Gastroesophageal sphincter (tissue), 4 donors: ENCODE measurements around the gene BLTP3B. TPM values are rescaled to one million over a fixed set of nuclear protein-coding genes. Genes with fewer than 3 reads are reported as not detected.

Experiments used
- ATAC-seq: fragments of 150-250 bp; one replicate; pipeline ENCODE4 v1.9.1; 2016; ENCODE audit warnings: mild to moderate bottlenecking, moderate library complexity
- H3K27ac ChIP-seq, 4 donors: fragments of 200-600 bp; sonication (generic) in 3 of 4; 1 replicate in 3 of 4; 2 replicates in 1 of 4; pipeline ENCODE4 v1.5.1; 2016 to 2019
- H3K27me3 ChIP-seq: fragments of 200-600 bp; sonication (generic); one replicate; pipeline ENCODE4 v1.5.1; 2019
- H3K36me3 ChIP-seq, 2 donors: fragments of 200-600 bp; sonication (generic); one replicate each; pipeline ENCODE4 v1.5.1; 2019; ENCODE audit warnings: control low read depth in 1 of 2
- H3K4me1 ChIP-seq, 3 donors: fragments of 200-600 bp; sonication (generic); 1 replicate in 2 of 3; 2 replicates in 1 of 3; pipeline ENCODE4 v1.5.1; 2016 to 2019; ENCODE audit warnings: control low read depth in 2 of 3
- H3K4me3 ChIP-seq, 2 donors: fragments of 200-600 bp; sonication (generic); one replicate each; pipeline ENCODE4 v1.5.1; 2019; ENCODE audit warnings: mild to moderate bottlenecking in 1 of 2, moderate library complexity in 1 of 2
- H3K9me3 ChIP-seq, 3 donors: fragments of 200-600 bp; sonication (generic); one replicate each; pipeline ENCODE4 v1.5.1; 2017 to 2019; ENCODE audit warnings: control low read depth in 2 of 3
- CTCF ChIP-seq, 4 experiments: fragments of 200-600 bp in 2 of 4; fragments of 450-650 bp in 2 of 4; sonication (generic) in 1 of 4; IDR thresholded peaks; one replicate each; pipeline ENCODE4 v1.5.1; 2017 to 2019; ENCODE audit warnings: antibody characterized with exemption in 4 of 4, mild to moderate bottlenecking in 2 of 4, moderate library complexity in 2 of 4
- EP300 ChIP-seq: sonication (generic); formaldehyde crosslinking; IDR thresholded peaks from one replicate; pipeline ENCODE4 v1.6.1; 2017; ENCODE audit warnings: antibody characterized with exemption, mild to moderate bottlenecking
- POLR2A ChIP-seq, 2 donors: fragments of 450-650 bp; IDR thresholded peaks; one replicate each; pipeline ENCODE4 v1.6.1; 2017; ENCODE audit warnings: antibody characterized with exemption in 2 of 2, mild to moderate bottlenecking in 2 of 2, moderate library complexity in 1 of 2
- POLR2AphosphoS5 ChIP-seq: sonication (generic); formaldehyde crosslinking; IDR thresholded peaks from one replicate; pipeline ENCODE4 v1.6.1; 2017; ENCODE audit warnings: antibody characterized with exemption
- WGBS, 2 donors: methylation state at CpG; one replicate each; pipeline ENCODE4 v1.1.5; 2018; ENCODE audit warnings: low coverage in 1 of 2; 5-methylcytosine and 5-hydroxymethylcytosine counted together
- total RNA-seq, 4 donors: library from RNA; depleted of rRNA; stranded (reverse); fragments of >200 nt; gene quantifications; one replicate each; pipeline ENCODE4 v1.1.0, GENCODE V29; 2016

BLTP3B gene
- total RNA-seq, 4 donors from 2014 or later = 41.4 to 59.0 (median 45.0) TPM

- H3K27me3 ChIP-seq = no peaks in the 10 kb centered on the region
- ATAC-seq = no peak
- no peak overlapping the region for H3K4me3 ChIP-seq
- 77 to 89% methylated on average over 3 to 8 of the region's 8 CpGs for WGBS, 2 donors
- H3K36me3 ChIP-seq = no peaks in the 10 kb centered on the region
- peaks cover 9 to 45% (median 16%) of the 10 kb centered on the region in 3 donors for H3K4me1 ChIP-seq
- no peak for TF ChIP-seq POLR2A (IDR thresholded peaks at IDR 0.05)
- no peak for TF ChIP-seq CTCF (IDR thresholded peaks at IDR 0.05)
- no peak for TF ChIP-seq POLR2AphosphoS5
- no peak for TF ChIP-seq EP300
- H3K27ac ChIP-seq = no peak overlapping the region
- H3K9me3 ChIP-seq = peaks cover 0 to 7% (median 0%) of the 10 kb centered on the region in 3 donors
These were observed 19.2 kb downstream of the BLTP3B start for GRCh38 chr12:100123316-100124095.

GRCh38 chr12:100120355-100120754, 22.3 kb downstream of the BLTP3B start:
- TF ChIP-seq EP300 = no peak
- TF ChIP-seq POLR2AphosphoS5 = no peak
- no peak for TF ChIP-seq POLR2A (IDR thresholded peaks at IDR 0.05)
- TF ChIP-seq CTCF (IDR thresholded peaks at IDR 0.05) = no peak
- WGBS, 2 donors = 87 to 100% methylated on average over 1 of the region's 1 CpG
- no peaks in the 10 kb centered on the region for H3K27me3 ChIP-seq
- peaks cover 0 to 13% (median 5%) of the 10 kb centered on the region in 3 donors for H3K4me1 ChIP-seq
- H3K4me3 ChIP-seq = no peak overlapping the region
- H3K9me3 ChIP-seq = peaks cover 0 to 7% (median 0%) of the 10 kb centered on the region in 3 donors
- H3K36me3 ChIP-seq = no peaks in the 10 kb centered on the region
- H3K27ac ChIP-seq = no peak overlapping the region
- ATAC-seq = no peak

GRCh38 chr12:100115291-100115690, 27.4 kb downstream of the BLTP3B start:
- H3K27me3 ChIP-seq = no peaks in the 10 kb centered on the region
- H3K9me3 ChIP-seq = peaks cover 0 to 4% (median 0%) of the 10 kb centered on the region in 3 donors
- H3K4me1 ChIP-seq = peaks cover 0 to 17% (median 0%) of the 10 kb centered on the region in 3 donors
- no peak for TF ChIP-seq CTCF (IDR thresholded peaks at IDR 0.05)
- TF ChIP-seq EP300 = no peak
- no peak for TF ChIP-seq POLR2A (IDR thresholded peaks at IDR 0.05)
- no peak for TF ChIP-seq POLR2AphosphoS5
- H3K27ac ChIP-seq = no peak overlapping the region
- no peak for ATAC-seq
- WGBS, 2 donors = 94 to 100% methylated on average over 3 to 8 of the region's 8 CpGs
- no peak overlapping the region for H3K4me3 ChIP-seq
- H3K36me3 ChIP-seq = no peaks in the 10 kb centered on the region

GRCh38 chr12:100114574-100114973, 28.1 kb downstream of the BLTP3B start:
- Histone ChIP-seq H3K27me3 (no peaks in the 10 kb centered on the region), H3K4me3 (no peak overlapping the region), H3K27ac (no peak overlapping the region), H3K36me3 (no peaks in the 10 kb centered on the region), H3K9me3 (no peaks in the 10 kb centered on the region), H3K4me1 (peaks cover 0 to 19% (median 0%) of the 10 kb centered on the region in 3 donors)
- no peak for ATAC-seq
- no peak for TF ChIP-seq CTCF (IDR thresholded peaks at IDR 0.05)
- no peak for TF ChIP-seq POLR2AphosphoS5
- no peak for TF ChIP-seq POLR2A (IDR thresholded peaks at IDR 0.05)
- TF ChIP-seq EP300 = no peak

- no peak for ATAC-seq
- no peaks in the 10 kb centered on the region for H3K27me3 ChIP-seq
- no peaks in the 10 kb centered on the region for H3K9me3 ChIP-seq
- 97 to 100% methylated on average over 3 to 4 of the region's 4 CpGs for WGBS, 2 donors
- peaks cover 0 to 19% (median 0%) of the 10 kb centered on the region in 3 donors for H3K4me1 ChIP-seq
- no peak overlapping the region for H3K27ac ChIP-seq
- H3K4me3 ChIP-seq = no peak overlapping the region
- TF ChIP-seq POLR2A (IDR thresholded peaks at IDR 0.05) (no peak), POLR2AphosphoS5 (no peak), EP300 (no peak), CTCF (IDR thresholded peaks at IDR 0.05) (no peak)
- H3K36me3 ChIP-seq = peaks cover 0 to 21% of the 10 kb centered on the region in 2 donors
These were observed 32.4 kb downstream of the BLTP3B start for GRCh38 chr12:100110276-100110675.
